Muscle layer of duodenum (tissue), 2 donors: ENCODE results near the gene CMTM1.

Source experiments
- H3K27ac ChIP-seq: one replicate; pipeline ENCODE4 v1.7.0; 2013; ENCODE audit warnings: mild to moderate bottlenecking, low read length
- H3K27me3 ChIP-seq: one replicate; pipeline ENCODE4 v1.7.0; 2013; ENCODE audit warnings: low read depth, mild to moderate bottlenecking, control low read depth, low read length
- H3K36me3 ChIP-seq, 2 donors: one replicate each; pipeline ENCODE4 v1.7.0; 2013; ENCODE audit warnings: low read length in 2 of 2, control low read depth in 1 of 2, mild to moderate bottlenecking in 1 of 2; ENCODE audit not compliant: insufficient read depth in 2 of 2, control insufficient read depth in 1 of 2
- H3K4me1 ChIP-seq, 2 donors: one replicate each; pipeline ENCODE4 v1.7.0; 2013; ENCODE audit warnings: low read length in 2 of 2, mild to moderate bottlenecking in 2 of 2, control low read depth in 1 of 2, moderate library complexity in 1 of 2; ENCODE audit not compliant: insufficient read depth in 2 of 2, control insufficient read depth in 1 of 2
- H3K4me3 ChIP-seq, 2 donors: one replicate each; pipeline ENCODE4 v1.7.0; 2013; ENCODE audit warnings: low read length in 2 of 2, low read depth in 1 of 2, mild to moderate bottlenecking in 1 of 2
- H3K9me3 ChIP-seq, 2 donors: one replicate each; pipeline ENCODE4 v1.7.0; 2013; ENCODE audit warnings: low read length in 2 of 2, control low read depth in 1 of 2, mild to moderate bottlenecking in 1 of 2; ENCODE audit not compliant: control insufficient read depth in 1 of 2
- donor health status: healthy.

The CMTM1 gene

DNA sequence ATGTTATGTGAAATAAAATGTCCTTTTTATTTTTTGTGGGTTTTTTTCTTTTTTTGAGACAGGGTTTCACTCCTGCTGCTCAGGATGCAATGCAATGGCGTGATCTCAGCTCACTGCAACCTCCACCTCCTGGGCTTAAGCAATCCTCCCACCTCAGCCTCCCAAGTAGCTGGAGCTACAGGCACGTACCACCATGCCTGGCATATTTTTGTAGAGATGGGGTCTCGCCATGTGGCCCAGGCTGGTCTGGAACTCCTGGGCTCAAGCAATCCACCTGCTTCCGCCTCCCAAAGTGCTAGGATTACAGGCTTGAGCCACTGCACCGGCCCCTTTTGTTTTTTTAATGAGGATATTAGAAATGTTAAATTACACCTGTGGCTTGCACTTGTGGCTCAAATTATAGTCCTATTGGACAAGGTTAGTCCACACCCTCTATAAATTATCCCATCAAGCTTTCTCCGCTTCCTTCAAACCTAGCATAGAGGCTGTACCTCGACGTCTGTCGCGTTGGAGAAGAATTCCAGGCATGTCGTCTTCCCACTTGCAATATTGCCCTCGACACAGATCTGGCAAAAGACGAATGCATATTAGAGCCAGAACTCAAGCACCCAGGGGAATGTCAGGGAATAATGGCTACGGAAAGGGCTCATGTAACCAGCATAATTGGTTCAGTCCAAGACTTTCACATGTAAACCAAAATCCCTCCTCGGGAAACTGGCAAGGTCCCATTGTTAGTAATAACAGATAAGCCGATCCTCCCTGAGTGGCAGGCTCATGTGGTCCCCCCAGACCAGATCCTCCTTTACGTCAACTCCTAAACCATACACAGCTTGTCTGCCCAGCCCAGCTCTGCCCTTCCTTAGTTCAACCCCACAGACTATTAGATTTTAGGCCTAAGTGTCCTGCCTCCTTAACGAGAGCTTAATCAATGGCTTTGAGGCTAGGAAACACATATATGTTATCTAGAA lies 24.6 kb upstream of the CMTM1 start:
- Histone ChIP-seq H3K27me3 (no peaks in the 10 kb centered on the region), H3K9me3 (no peaks in the 10 kb centered on the region), H3K36me3 (peaks cover 31 to 39% of the 10 kb centered on the region in 2 donors), H3K4me1 (no peaks in the 10 kb centered on the region), H3K27ac (no peak overlapping the region), H3K4me3 (no peak overlapping the region)

DNA sequence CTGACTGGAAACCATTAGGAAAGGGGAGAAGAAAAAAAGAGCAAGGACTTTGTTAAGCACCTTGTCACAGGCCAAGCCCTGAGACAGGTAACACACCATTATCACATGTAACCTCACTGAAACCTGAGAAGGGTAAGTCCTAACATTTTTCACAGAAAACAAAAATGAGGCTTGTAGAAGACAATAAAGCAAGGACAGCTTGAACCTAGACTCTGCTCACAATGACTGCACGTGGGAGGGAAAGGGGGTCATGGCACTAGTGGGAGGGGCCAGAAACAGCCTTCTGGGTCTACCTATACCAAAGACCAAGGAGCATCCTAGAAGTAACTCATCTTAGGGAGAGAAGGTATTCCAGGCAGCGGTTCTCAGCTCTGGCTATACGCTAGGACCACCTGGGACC lies 23.8 kb upstream of the CMTM1 start:
- H3K4me3 ChIP-seq = no peak overlapping the region
- no peaks in the 10 kb centered on the region for H3K27me3 ChIP-seq
- H3K4me1 ChIP-seq = peaks cover 0 to 6% of the 10 kb centered on the region in 2 donors
- H3K36me3 ChIP-seq = peaks cover 24 to 31% of the 10 kb centered on the region in 2 donors
- H3K27ac ChIP-seq = no peak overlapping the region
- no peaks in the 10 kb centered on the region for H3K9me3 ChIP-seq

DNA sequence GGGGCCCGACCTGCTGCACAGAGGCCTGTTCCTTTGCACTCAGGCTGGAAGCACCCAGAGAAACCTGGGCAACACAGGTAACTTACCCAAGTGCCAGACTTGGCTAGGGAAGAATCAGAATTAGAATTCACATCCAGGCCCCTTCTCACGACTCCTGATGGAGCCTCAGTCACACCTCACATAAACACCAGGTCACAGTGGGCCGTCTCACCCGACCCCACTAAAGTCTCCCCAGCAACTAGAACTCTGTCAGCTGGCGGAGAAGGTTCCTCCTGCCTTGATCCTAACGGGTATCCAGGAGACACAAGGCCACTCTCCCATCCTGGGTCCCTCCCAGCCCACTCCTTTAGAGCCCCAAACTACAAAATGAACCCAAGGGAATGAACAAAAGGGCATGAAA lies 22.7 kb upstream of the CMTM1 start:
- Histone ChIP-seq H3K27me3 (no peaks in the 10 kb centered on the region), H3K27ac (no peak overlapping the region), H3K9me3 (no peaks in the 10 kb centered on the region), H3K36me3 (peaks cover 20 to 29% of the 10 kb centered on the region in 2 donors), H3K4me3 (no peak overlapping the region), H3K4me1 (peaks cover 4 to 17% of the 10 kb centered on the region in 2 donors)

DNA sequence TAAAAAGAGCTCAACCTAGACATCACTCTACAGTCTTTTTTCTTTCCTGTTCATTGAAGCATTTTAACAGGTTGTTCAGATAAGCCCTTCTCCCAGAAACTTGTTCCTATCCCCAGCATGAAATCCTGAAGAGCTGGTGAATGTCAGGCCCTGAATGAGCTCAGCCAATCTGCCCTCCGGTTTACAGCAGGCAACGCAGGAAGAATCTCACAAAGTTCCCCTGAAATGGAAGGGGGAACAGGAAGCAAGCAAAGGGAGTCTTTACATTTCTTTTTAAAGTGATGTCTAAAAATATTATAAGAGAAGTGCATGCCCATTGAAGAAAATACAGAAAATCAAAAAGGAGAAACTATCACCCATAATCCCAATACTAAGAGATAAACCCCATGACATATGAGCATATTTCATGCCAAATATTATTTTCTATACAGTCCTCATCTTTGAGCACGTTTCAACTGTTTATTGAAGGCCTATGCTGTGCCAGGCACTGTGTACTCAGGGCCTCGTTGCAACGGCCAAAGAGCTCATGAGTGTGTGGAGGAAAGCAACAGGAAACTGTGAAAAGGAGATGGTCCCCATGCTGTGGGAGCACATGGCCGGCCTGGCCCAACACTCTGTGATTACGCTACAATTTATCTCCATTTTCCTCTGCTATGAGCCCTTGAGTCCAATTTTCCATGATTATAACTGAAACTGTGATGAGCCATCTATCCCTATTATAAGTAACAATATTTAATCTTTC lies 22.1 kb upstream of the CMTM1 start:
- Histone ChIP-seq H3K27me3 (no peaks in the 10 kb centered on the region), H3K9me3 (no peaks in the 10 kb centered on the region), H3K4me1 (peaks cover 6 to 23% of the 10 kb centered on the region in 2 donors), H3K27ac (no peak overlapping the region), H3K36me3 (peaks cover 15 to 27% of the 10 kb centered on the region in 2 donors), H3K4me3 (no peak overlapping the region)

DNA sequence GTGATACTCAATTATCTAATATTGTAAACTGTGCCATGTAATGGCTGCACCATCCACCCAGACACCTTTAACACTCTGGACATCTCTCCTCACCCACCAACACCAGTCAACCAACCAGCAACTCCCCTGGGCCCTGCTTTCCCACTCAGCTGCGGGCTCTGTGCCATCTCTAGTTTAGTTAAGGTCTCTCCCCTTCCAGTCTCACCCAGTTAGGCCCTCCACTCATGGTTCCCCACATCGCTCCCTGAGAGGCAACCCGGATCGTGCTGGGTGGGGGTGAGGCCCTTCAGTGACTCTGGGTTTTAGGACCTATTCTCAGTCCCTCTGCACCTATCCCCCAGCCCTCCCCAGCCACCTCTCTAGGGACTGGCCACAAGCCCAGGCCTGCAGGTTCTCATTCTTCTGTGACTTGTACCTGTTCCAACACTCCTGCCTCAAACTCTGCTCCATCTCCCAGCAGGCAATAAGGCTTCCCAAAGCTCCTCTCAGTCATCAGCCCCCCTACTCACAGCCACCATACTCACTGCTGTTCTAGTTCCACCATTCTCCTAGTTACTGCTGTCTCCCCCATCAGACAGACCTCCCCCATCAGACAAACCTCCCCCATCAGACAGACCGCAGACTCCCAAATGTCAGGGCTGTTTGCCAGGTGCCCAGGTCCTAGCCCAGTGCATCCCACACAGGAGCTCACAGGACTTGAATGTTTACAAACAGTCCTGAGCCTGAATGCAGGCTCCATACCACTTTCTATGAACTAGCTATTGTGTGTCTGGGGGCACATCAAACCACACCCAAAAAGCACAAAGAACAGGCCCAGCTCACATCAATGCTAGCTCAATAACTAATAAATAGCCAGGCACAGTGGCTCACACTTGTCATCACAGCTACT lies 18.9 kb upstream of the CMTM1 start:
- no peak overlapping the region for H3K27ac ChIP-seq
- H3K4me1 ChIP-seq = peaks cover 6 to 39% of the 10 kb centered on the region in 2 donors

DNA sequence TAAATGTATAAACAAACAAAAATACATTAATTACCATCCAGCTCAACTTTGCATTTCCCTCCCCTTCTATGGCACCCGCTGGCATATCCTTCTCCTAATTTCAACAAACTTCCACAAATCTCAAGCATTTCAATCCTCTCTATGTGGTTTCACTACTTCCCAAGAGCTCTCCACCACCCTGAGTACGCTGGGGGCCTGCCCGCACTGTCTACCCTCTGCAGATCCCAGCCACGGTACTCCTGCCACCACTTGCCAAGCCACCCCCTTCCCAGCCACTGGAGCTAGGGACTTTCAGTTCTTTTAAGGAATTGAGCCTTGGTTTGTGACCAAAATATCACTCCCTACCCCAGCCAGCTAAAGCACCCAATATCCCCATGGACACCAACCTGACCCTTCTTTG lies 18.2 kb upstream of the CMTM1 start:
- Histone ChIP-seq H3K27ac (no peak overlapping the region), H3K27me3 (no peaks in the 10 kb centered on the region), H3K4me1 (peaks cover 6 to 43% of the 10 kb centered on the region in 2 donors), H3K9me3 (no peaks in the 10 kb centered on the region), H3K4me3 (peak overlapping the region in 1 of 2 donors; percentile 68), H3K36me3 (peaks cover 4 to 11% of the 10 kb centered on the region in 2 donors)

More for the DNA sequence above, 18.9 kb upstream of the CMTM1 start:
- Histone ChIP-seq H3K4me3 (no peak overlapping the region), H3K9me3 (no peaks in the 10 kb centered on the region), H3K27me3 (no peaks in the 10 kb centered on the region), H3K36me3 (peaks cover 4 to 12% of the 10 kb centered on the region in 2 donors)

DNA sequence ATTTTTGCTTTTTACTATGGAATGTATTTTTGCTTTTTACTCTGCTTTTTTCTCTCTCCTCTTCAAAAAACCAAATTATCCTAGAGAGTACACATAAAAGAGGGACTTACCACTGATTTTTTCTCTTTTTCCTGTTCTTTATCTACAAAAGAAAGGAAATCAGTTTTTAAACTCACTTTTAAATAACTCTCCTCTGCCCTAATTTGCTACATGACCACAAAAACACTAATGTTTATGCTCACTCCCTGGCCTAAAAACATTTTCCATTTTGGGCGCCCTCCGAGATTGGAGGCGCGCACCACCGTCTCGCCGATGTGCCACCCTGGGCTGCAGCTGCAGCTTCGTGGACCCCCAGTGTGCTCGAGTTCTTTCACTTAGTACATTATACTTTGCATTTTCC lies 17.4 kb upstream of the CMTM1 start:
- Histone ChIP-seq H3K9me3 (no peaks in the 10 kb centered on the region), H3K36me3 (peaks cover 3 to 4% of the 10 kb centered on the region in 2 donors), H3K27ac (peak overlapping the region; percentile 95), H3K4me1 (peaks cover 11 to 48% of the 10 kb centered on the region in 2 donors), H3K4me3 (peak overlapping the region; percentile 68 to 75), H3K27me3 (no peaks in the 10 kb centered on the region)

DNA sequence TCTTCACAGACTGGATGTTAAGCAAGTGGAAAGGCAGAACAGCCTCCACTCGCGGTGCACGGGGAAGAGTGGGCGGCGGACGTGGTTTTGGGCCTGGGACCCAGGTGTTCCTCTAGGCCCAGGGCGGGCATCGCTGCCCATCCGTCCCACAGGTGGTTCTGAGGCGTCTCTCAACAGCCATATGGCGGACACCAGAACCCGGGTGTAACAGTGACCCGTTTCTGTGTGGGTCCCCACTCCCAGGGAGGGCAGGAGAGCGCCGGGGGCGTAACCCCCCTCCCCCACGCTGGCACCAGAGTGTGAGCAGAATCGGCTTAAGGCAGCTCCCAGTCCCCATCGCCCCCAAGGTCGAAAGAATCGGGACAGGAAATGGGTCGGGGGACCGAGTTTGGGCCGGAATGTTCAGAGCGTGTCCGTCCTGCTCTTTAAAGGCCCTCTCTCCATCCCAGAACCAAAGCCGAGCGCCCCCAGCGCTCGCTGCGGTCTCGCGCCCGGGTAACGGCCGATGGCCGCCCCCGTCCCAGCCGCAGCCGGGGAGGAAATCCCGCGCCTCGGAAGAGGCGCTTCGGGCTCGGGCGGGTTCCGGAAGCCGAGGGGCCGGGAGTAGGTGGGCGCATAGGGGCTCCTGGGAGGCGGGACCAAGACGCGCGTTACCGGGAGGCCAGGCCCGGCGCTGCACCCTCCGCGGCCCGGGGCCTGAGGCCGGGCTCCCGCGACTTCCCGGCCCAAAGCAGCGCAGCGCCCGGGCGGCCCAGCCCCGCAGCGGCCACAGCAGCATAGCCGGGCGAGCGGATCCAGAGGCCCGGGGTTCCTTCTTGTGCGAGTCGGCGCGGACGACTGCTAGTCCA lies 16.7 kb upstream of the CMTM1 start, which contains the start of gene TK2:
TK2 (minus strand) TSS at position 839 of the 848 bp plus-strand sequence; CDS start at position 778, 61 bp downstream.
- H3K27me3 ChIP-seq = no peaks in the 10 kb centered on the region
- peaks cover 11 to 48% of the 10 kb centered on the region in 2 donors for H3K4me1 ChIP-seq
- H3K9me3 ChIP-seq = no peaks in the 10 kb centered on the region
- peak within 1 kb of the TSS; percentile 95 for H3K27ac ChIP-seq
- H3K36me3 ChIP-seq = peaks cover 3 to 4% of the 10 kb centered on the region in 2 donors
- peak within 1 kb of the TSS; percentile 68 to 75 for H3K4me3 ChIP-seq

DNA sequence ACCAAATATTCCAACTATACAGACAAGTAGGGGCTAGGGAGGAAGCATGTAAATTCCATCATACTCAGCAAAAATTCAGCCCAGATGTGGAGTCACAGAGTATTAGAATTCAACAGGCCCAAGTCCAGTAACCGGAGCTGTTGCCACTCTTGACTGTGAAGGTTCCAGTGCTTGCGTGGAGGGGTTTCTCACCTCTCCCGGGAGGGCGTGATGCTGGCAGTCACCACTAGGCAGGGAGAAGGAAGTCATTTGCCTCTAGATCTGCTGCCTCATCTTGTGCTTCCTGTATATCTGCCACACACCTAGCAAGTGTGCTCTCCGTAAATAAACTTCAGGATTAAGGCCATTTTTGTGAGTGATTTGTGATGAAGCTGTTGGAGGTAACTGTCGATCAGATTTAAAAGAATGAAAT lies 14.9 kb upstream of the CMTM1 start:
- H3K36me3 ChIP-seq = peaks cover 0 to 3% of the 10 kb centered on the region in 2 donors
- H3K4me3 ChIP-seq = peak overlapping the region; percentile 72 to 82
- H3K27ac ChIP-seq = peak overlapping the region; percentile 91
- H3K9me3 ChIP-seq = no peaks in the 10 kb centered on the region
- H3K27me3 ChIP-seq = no peaks in the 10 kb centered on the region
- peaks cover 11 to 48% of the 10 kb centered on the region in 2 donors for H3K4me1 ChIP-seq

DNA sequence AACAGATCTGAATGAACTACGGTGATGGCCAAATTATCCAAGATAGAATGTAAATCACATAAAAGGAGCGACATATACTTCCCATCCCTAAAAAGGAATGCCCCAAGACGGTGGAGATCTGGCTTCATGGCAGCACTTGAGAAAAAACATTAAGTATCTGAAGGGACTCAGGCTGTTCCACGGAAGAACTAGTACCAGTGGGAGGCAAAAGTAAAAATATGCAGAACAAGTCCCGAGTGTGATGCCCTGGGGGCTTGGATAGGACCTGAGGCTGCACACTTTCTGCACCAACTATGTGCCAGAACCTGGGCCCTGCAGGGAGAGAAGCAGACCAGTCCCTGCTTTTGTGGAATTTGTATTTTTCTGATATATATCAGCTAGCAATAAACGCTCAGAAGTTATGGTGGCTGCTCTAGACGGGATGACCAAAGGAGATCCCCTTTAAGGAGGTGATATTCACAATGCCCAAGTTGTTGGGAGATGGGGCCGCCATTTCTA lies 14.4 kb upstream of the CMTM1 start:
- no peaks in the 10 kb centered on the region for H3K27me3 ChIP-seq
- H3K36me3 ChIP-seq = peaks cover 0 to 3% of the 10 kb centered on the region in 2 donors
- H3K4me1 ChIP-seq = peaks cover 11 to 48% of the 10 kb centered on the region in 2 donors
- no peaks in the 10 kb centered on the region for H3K9me3 ChIP-seq
- H3K4me3 ChIP-seq = peak overlapping the region; percentile 72 to 82
- peak overlapping the region; percentile 91 for H3K27ac ChIP-seq
